Lower leg skin (tissue), 3 donors: Measurements from ENCODE around the gene PANX1.

ENCODE experiments used
- POLR2A ChIP-seq, 2 donors: fragments of 450-650 bp; IDR thresholded peaks; one replicate each; pipeline ENCODE4 v1.6.1; 2016 to 2017; ENCODE audit warnings: antibody characterized with exemption in 2 of 2, mild to moderate bottlenecking in 1 of 2, moderate library complexity in 1 of 2
- TF ChIP-seq, protein P1 (sequence below), 3 donors: fragments of 450-650 bp; IDR thresholded peaks; one replicate each; pipeline ENCODE4 v1.5.1; 2016; ENCODE audit warnings: antibody characterized with exemption in 3 of 3, mild to moderate bottlenecking in 3 of 3, moderate library complexity in 2 of 3

DNA sequence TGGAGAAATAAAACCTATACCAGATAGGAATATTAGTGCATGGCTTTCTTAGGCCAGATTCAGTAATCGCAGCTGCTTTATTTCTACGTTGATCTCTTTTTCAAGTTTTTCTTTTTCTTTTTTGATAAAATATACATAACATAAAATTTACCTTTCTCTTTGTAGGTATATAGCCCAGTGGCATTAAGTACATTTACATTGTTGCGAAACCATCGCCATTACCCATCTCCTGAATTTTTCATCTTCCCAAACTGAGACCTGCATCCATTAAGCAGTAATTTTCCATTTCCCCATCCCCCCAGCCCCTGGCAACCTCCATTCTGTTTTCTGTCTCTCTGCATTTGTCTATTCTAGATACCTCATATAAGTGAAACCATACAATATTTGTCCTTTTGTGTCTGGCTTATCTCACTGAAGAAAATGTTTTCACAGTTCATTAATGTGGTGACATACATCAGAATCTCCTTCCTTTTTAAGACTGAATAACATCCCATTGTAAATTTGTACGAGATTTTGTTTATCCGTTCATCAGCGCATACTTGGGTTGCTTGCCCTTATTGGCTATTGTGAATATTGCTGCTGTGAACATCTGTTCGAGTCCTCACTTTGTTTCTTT, 41.4 kb downstream of the PANX1 start:
- TF ChIP-seq, protein P1, sequence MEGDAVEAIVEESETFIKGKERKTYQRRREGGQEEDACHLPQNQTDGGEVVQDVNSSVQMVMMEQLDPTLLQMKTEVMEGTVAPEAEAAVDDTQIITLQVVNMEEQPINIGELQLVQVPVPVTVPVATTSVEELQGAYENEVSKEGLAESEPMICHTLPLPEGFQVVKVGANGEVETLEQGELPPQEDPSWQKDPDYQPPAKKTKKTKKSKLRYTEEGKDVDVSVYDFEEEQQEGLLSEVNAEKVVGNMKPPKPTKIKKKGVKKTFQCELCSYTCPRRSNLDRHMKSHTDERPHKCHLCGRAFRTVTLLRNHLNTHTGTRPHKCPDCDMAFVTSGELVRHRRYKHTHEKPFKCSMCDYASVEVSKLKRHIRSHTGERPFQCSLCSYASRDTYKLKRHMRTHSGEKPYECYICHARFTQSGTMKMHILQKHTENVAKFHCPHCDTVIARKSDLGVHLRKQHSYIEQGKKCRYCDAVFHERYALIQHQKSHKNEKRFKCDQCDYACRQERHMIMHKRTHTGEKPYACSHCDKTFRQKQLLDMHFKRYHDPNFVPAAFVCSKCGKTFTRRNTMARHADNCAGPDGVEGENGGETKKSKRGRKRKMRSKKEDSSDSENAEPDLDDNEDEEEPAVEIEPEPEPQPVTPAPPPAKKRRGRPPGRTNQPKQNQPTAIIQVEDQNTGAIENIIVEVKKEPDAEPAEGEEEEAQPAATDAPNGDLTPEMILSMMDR (IDR thresholded peaks at IDR 0.05) = no peak
- TF ChIP-seq POLR2A (IDR thresholded peaks at IDR 0.05) = no peak
